Breast epithelium (tissue), 3 donors: ENCODE data around the gene SH2D3A.

Source experiments
- POLR2AphosphoS5 ChIP-seq, 3 donors: sonication (generic); formaldehyde crosslinking; IDR thresholded peaks; one replicate each; pipeline ENCODE4 v1.6.1; 2017; ENCODE audit warnings: antibody characterized with exemption in 3 of 3
- TF ChIP-seq, protein P1 (sequence below), 3 donors: fragments of 450-650 bp; IDR thresholded peaks; one replicate each; pipeline ENCODE4 v1.5.1; 2016 to 2017; ENCODE audit warnings: antibody characterized with exemption in 3 of 3, mild to moderate bottlenecking in 3 of 3, moderate library complexity in 3 of 3

DNA sequence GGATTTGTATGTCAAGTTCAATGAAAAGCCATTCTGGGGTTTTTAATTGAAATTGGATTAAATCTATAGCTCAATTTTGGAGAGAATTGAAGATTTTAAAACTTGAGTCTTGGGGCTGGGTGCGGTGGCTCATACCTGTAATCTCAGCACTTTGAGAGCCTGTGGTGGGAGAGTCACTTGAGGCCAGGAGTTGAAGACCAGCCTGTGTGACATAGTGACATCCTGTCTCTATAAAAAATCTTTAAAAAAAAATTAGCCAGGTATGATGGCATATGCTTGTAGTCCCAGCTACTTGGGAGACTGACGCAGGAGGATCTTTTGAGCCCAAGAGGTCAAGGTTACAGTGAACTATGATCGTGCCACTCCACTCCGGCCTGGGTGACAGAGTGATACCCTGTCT, 46.4 kb upstream of the SH2D3A start:
- TF ChIP-seq, protein P1, sequence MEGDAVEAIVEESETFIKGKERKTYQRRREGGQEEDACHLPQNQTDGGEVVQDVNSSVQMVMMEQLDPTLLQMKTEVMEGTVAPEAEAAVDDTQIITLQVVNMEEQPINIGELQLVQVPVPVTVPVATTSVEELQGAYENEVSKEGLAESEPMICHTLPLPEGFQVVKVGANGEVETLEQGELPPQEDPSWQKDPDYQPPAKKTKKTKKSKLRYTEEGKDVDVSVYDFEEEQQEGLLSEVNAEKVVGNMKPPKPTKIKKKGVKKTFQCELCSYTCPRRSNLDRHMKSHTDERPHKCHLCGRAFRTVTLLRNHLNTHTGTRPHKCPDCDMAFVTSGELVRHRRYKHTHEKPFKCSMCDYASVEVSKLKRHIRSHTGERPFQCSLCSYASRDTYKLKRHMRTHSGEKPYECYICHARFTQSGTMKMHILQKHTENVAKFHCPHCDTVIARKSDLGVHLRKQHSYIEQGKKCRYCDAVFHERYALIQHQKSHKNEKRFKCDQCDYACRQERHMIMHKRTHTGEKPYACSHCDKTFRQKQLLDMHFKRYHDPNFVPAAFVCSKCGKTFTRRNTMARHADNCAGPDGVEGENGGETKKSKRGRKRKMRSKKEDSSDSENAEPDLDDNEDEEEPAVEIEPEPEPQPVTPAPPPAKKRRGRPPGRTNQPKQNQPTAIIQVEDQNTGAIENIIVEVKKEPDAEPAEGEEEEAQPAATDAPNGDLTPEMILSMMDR (IDR thresholded peaks at IDR 0.05): no peak
- no peak for TF ChIP-seq POLR2AphosphoS5 (IDR thresholded peaks at IDR 0.05)
